Measurements from ENCODE around the gene TSPAN4.

TSPAN4 gene

GRCh38 chr11:803770-804598, 38.7 kb upstream of the TSPAN4 start:
- Histone ChIP-seq H3K27ac (peak overlapping the region in 15 of 21 experiments; percentile 71 to 94 (median 88)), H3K4me3 (peak overlapping the region; percentile 55 to 72 (median 65))

- Histone ChIP-seq H3K4me3 (peak overlapping the region; percentile 55 to 72 (median 65)), H3K27ac (peak overlapping the region in 20 of 21 experiments; percentile 71 to 94 (median 86))
Observed at GRCh38 chr11:804599-804964, 38.1 kb upstream of the TSPAN4 start.

GRCh38 chr11:808427-809286, 34.0 kb upstream of the TSPAN4 start:
- peak overlapping the region; percentile 84 to 99 (median 96) for H3K4me3 ChIP-seq
- H3K27ac ChIP-seq, result peak overlapping the region; percentile 83 to 100 (median 98)

GRCh38 chr11:809287-810039, 33.2 kb upstream of the TSPAN4 start, which contains the start of gene RPLP2:
Gene RPLP2, plus strand, starts transcription at chr11:809967. Its CDS starts 268 bp downstream, at chr11:810235.
- peak within 1 kb of the TSS; percentile 84 to 99 (median 96) for H3K4me3 ChIP-seq
- H3K27ac ChIP-seq, result peak within 1 kb of the TSS; percentile 83 to 100 (median 98)

- Histone ChIP-seq H3K4me3 (peak overlapping the region; percentile 84 to 99 (median 96)), H3K27ac (peak overlapping the region; percentile 37 to 100 (median 98))
Observed at GRCh38 chr11:810040-810567, 32.5 kb upstream of the TSPAN4 start.

GRCh38 chr11:811446-812245, 31.0 kb upstream of the TSPAN4 start:
- peak overlapping the region in 8 of 21 experiments; percentile 2 to 100 (median 95) for H3K27ac ChIP-seq
- peak overlapping the region in 2 of 7 experiments; percentile 84 to 95 for H3K4me3 ChIP-seq

- peak overlapping the region in 2 of 21 experiments; percentile 34 to 98 for H3K27ac ChIP-seq
- H3K4me3 ChIP-seq, result no peak overlapping the region
Observed at GRCh38 chr11:812390-812789, 30.3 kb upstream of the TSPAN4 start.

- Histone ChIP-seq H3K27ac (peak overlapping the region in 1 of 21 experiments; percentile 13), H3K4me3 (no peak overlapping the region)
Observed at GRCh38 chr11:813072-813455, 29.6 kb upstream of the TSPAN4 start.

GRCh38 chr11:813456-814096, 29.1 kb upstream of the TSPAN4 start:
- Histone ChIP-seq H3K27ac (peak overlapping the region in 1 of 21 experiments; percentile 13), H3K4me3 (no peak overlapping the region)

- Histone ChIP-seq H3K27ac (no peak overlapping the region), H3K4me3 (no peak overlapping the region)
Observed at GRCh38 chr11:815675-816432, 26.8 kb upstream of the TSPAN4 start.

GRCh38 chr11:816433-816779, 26.2 kb upstream of the TSPAN4 start:
- Histone ChIP-seq H3K27ac (no peak overlapping the region), H3K4me3 (no peak overlapping the region)

- H3K27ac ChIP-seq, result peak within 1 kb of the TSS; percentile 65 to 98 (median 94)
- peak within 1 kb of the TSS; percentile 60 to 99 (median 87) for H3K4me3 ChIP-seq
Observed at GRCh38 chr11:818396-819128, 24.1 kb upstream of the TSPAN4 start, which contains the start of gene PNPLA2. Gene PNPLA2, plus strand, starts transcription at chr11:818914. Its CDS starts 805 bp downstream, at chr11:819719.

- peak overlapping the region; percentile 60 to 99 (median 87) for H3K4me3 ChIP-seq
- H3K27ac ChIP-seq, result peak overlapping the region; percentile 65 to 98 (median 94)
Observed at GRCh38 chr11:819129-819931, 23.3 kb upstream of the TSPAN4 start.

- H3K4me3 ChIP-seq, result peak overlapping the region; percentile 60 to 99 (median 87)
- peak overlapping the region; percentile 65 to 98 (median 94) for H3K27ac ChIP-seq
Observed at GRCh38 chr11:819943-820649, 22.6 kb upstream of the TSPAN4 start.
